C4-2B (cell line): ENCODE measurements around the gene LEF1.

Experiments used
- H3K27ac ChIP-seq: fragments of 450-650 bp; 2 replicates; pipeline ENCODE4 v1.5.1; 2017
- CTCF ChIP-seq: fragments of 450-650 bp; conservative IDR thresholded peaks from 2 replicates; pipeline ENCODE4 v1.5.1; 2017; ENCODE audit warnings: mild to moderate bottlenecking
- ZFX ChIP-seq: fragments of 450-650 bp; IDR thresholded peaks from 2 replicates; pipeline ENCODE4 v1.6.1; 2017

The LEF1 gene

DNA sequence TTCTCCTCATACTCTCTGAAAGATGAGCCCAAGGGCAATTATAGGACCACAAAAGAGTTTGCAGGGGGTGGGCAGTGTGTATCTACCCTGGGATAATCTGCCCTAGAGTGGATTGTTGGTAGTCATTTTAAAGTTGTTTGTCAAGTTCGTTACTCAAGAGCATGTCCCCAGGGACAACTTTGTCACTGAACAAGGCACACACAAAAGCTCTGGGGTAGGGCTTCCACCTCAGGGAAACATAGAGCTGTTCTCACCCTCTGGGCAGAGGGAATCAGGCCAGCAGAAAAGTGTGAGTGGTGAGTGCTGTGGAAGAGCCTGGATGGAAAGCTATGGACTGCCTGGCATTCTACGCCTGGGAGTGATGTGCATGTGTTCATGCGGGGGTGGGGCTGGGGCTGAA lies 23.3 kb upstream of the LEF1 start:
- H3K27ac ChIP-seq = no peak overlapping the region
- TF ChIP-seq ZFX = no peak
- TF ChIP-seq CTCF = no peak

GRCh38 chr4:108191269-108191914 lies 22.7 kb upstream of the LEF1 start:
- H3K27ac ChIP-seq = no peak overlapping the region
- TF ChIP-seq CTCF = no peak
- TF ChIP-seq ZFX = no peak

- no peak for TF ChIP-seq ZFX
- no peak for TF ChIP-seq CTCF
- H3K27ac ChIP-seq = no peak overlapping the region
Observed at GRCh38 chr4:108188770-108189169, 20.0 kb upstream of the LEF1 start.

DNA sequence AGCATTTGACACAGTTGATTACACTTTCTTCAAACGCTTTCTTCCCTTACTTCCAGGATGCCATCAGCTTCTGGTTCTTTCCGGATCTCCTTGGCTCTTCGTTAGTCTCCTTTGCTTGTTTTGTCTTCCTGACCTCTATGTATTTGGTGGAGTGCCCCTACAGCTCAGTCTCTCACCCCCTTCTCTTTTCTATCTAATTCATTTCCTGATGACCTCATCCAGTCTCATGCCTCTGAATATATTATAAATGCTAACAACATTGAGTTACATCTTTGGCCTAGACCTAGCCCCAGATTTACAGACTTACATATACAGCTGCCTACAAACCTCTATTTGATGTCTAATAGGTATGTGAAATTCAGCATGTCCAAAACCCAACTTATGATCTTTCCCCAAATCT lies 16.5 kb upstream of the LEF1 start:
- no peak for TF ChIP-seq CTCF
- TF ChIP-seq ZFX = no peak
- H3K27ac ChIP-seq = no peak overlapping the region

DNA sequence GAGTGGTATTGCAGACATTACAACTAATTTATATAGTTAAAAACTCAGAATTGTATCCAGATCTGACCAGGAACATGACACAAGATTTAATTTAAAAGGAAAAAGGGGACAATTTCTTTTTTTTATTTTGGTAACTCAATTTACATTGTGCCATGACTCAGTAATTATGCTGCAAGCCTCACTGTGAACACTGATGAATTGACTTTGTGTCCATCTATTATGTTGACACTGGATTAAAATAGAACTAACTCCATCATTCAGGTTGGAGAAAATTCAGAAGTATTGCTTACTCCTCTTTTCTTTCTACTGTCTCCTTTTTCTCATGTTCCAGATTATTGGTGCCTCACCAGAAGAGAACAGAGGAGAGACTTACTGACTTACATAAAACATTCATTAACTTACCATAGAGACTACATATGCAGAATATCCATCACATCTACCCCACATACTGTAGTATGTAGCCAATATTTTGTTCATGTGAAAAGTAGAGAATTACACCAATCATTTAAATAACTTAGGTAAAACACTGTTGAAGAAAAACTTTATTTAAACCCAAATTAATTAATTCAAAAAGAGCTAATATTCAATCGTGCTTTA lies 15.8 kb upstream of the LEF1 start:
- TF ChIP-seq CTCF (no peak), ZFX (no peak)
- no peak overlapping the region for H3K27ac ChIP-seq

DNA sequence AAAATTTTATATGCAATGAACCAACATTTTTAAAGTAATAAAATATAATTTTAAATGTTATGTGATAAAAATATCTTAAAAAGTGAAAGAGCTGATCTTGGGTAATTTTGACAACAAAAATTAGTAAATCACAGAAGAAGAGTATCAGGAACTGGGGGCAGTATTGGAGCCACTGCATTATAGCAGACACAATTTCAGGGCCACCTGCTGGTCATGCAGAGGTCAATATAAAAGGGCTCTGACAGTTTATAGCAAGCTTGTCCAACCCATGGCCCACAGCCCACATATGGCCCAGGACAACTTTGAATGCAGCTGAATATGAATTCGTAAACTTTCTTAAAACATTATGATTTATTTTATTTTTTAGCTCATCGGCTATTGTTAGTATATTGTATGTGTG lies 13.0 kb upstream of the LEF1 start:
- TF ChIP-seq ZFX (no peak), CTCF (peak; percentile 43)
- H3K27ac ChIP-seq = no peak overlapping the region

GRCh38 chr4:108180513-108180912 lies 11.8 kb upstream of the LEF1 start:
- no peak for TF ChIP-seq CTCF
- TF ChIP-seq ZFX = no peak
- H3K27ac ChIP-seq = no peak overlapping the region
